Stomach (tissue), 4 donors: ENCODE measurements around the gene GOLGA6L9.
"Not testable (repeated sequence)": the region's sequence is repeated elsewhere in the genome, so short reads cannot be mapped to it uniquely, and the experiment has no call there.

Source experiments
- POLR2A ChIP-seq, 4 donors: fragments of 450-650 bp; IDR thresholded peaks; one replicate each; pipeline ENCODE4 v1.6.1; 2016; ENCODE audit warnings: antibody characterized with exemption in 4 of 4, control low read depth in 2 of 4, mild to moderate bottlenecking in 1 of 4, moderate library complexity in 1 of 4
- POLR2AphosphoS5 ChIP-seq, 3 donors: sonication (generic); formaldehyde crosslinking; IDR thresholded peaks; one replicate each; pipeline ENCODE4 v1.6.1; 2016; ENCODE audit warnings: antibody characterized with exemption in 3 of 3
- TF ChIP-seq, protein P1 (sequence below), 7 experiments: fragments of 450-650 bp in 4 of 7; fragments of 200-600 bp in 3 of 7; sonication (generic) in 3 of 7; IDR thresholded peaks; one replicate each; pipeline ENCODE4 v1.5.1; 2016 to 2019; ENCODE audit warnings: antibody characterized with exemption in 7 of 7, control low read depth in 2 of 7, mild to moderate bottlenecking in 1 of 7

DNA sequence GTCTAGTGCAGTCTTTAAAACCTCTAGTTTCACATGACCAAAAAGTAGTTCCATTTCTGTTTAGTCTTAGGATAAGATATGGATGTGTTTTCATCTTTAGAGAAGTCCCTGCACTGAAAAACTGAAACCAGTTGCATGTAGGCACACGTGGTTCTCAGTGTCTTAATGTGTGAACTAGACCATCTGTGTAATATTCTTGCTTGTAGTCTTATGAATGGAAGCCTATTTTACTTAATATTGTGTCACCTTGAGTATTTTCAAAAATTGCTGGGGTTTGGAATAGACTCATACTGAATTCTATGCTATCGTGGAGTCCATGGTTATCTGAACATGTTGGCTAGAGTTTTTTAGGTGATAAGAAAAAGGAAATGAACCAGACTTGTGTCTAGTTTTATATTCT lies 23.4 kb upstream of the GOLGA6L9 start:
- TF ChIP-seq, protein P1, sequence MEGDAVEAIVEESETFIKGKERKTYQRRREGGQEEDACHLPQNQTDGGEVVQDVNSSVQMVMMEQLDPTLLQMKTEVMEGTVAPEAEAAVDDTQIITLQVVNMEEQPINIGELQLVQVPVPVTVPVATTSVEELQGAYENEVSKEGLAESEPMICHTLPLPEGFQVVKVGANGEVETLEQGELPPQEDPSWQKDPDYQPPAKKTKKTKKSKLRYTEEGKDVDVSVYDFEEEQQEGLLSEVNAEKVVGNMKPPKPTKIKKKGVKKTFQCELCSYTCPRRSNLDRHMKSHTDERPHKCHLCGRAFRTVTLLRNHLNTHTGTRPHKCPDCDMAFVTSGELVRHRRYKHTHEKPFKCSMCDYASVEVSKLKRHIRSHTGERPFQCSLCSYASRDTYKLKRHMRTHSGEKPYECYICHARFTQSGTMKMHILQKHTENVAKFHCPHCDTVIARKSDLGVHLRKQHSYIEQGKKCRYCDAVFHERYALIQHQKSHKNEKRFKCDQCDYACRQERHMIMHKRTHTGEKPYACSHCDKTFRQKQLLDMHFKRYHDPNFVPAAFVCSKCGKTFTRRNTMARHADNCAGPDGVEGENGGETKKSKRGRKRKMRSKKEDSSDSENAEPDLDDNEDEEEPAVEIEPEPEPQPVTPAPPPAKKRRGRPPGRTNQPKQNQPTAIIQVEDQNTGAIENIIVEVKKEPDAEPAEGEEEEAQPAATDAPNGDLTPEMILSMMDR (IDR thresholded peaks at IDR 0.05), result not testable (repeated sequence)
- not testable (repeated sequence) for TF ChIP-seq POLR2A, POLR2AphosphoS5 (IDR thresholded peaks at IDR 0.05)
